Ectodermal cell (in vitro differentiated cells): ENCODE data around the gene MEGF8.

Experiments
- H3K27ac ChIP-seq: 2 replicates; pipeline ENCODE4 v1.7.0; 2013; ENCODE audit warnings: mild to moderate bottlenecking, low read depth, low read length; ENCODE audit not compliant: insufficient read depth, poor library complexity, severe bottlenecking
- H3K27me3 ChIP-seq: 2 replicates; pipeline ENCODE4 v1.7.0; 2013; ENCODE audit warnings: mild to moderate bottlenecking, low read length; ENCODE audit not compliant: insufficient read depth, control insufficient read depth, poor library complexity, severe bottlenecking
- H3K36me3 ChIP-seq: one replicate; pipeline ENCODE4 v1.7.0; 2013; ENCODE audit warnings: low read length; ENCODE audit not compliant: control insufficient read depth, insufficient read depth
- H3K4me1 ChIP-seq: one replicate; pipeline ENCODE4 v1.7.0; 2013; ENCODE audit warnings: low read length; ENCODE audit not compliant: control insufficient read depth, insufficient read depth
- H3K4me3 ChIP-seq: 2 replicates; pipeline ENCODE4 v1.7.0; 2013; ENCODE audit warnings: low read depth, low read length, control low read depth; ENCODE audit not compliant: insufficient read depth
- H3K9me3 ChIP-seq: 2 replicates; pipeline ENCODE4 v1.7.0; 2013; ENCODE audit warnings: mild to moderate bottlenecking, low read length, moderate library complexity; ENCODE audit not compliant: control insufficient read depth
- WGBS, 2 experiments: methylation state at CpG; one replicate each; pipeline ENCODE4 v1.1.7; 2013; ENCODE audit warnings: missing lambda C conversion rate in 2 of 2; 5-methylcytosine and 5-hydroxymethylcytosine counted together

Gene MEGF8

DNA sequence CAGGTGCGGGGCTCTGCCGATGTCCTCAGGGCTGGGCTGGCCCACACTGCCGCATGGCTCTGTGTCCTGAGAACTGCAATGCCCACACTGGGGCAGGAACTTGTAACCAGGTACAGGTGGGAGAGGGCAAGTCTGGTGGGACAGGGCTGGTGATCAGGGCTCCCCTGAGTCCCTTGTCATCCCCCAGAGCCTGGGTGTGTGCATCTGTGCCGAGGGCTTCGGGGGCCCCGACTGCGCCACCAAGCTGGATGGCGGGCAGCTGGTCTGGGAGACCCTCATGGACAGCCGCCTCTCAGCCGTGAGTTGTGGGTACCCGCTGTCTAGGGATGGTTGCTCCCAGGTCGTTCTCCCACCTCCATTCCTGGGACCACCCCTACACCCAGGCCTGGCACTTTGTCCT is 30.5 kb downstream of the MEGF8 start:
- WGBS, 2 experiments: 95% methylated on average over 12 of the region's 12 CpGs
- no peaks in the 10 kb centered on the region for H3K27me3 ChIP-seq
- peaks cover 15% of the 10 kb centered on the region for H3K4me1 ChIP-seq
- H3K4me3 ChIP-seq: no peak overlapping the region
- H3K9me3 ChIP-seq: no peaks in the 10 kb centered on the region
- H3K27ac ChIP-seq: no peak overlapping the region
- H3K36me3 ChIP-seq: peaks cover 7% of the 10 kb centered on the region

DNA sequence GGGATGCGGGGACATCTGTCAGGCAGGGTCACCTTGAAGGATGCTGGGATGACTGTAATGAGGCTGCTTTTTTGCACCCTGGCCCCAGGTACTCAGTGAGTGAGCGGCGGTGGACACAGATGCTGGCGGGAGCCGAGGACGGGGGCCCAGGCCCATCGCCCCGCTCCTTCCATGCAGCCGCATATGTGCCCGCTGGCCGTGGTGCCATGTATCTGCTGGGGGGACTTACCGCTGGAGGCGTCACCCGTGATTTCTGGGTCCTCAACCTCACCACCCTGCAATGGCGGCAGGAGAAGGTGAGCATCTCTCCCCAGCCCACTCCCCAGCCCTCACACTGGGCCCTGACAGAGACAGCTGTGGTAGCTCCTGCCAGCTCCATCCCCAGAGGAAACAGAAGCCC is 31.3 kb downstream of the MEGF8 start:
- H3K27me3 ChIP-seq: no peaks in the 10 kb centered on the region
- WGBS, 2 experiments: 95 to 98% methylated on average over 15 of the region's 15 CpGs
- no peak overlapping the region for H3K27ac ChIP-seq
- no peak overlapping the region for H3K4me3 ChIP-seq
- peaks cover 16% of the 10 kb centered on the region for H3K4me1 ChIP-seq
- peaks cover 7% of the 10 kb centered on the region for H3K36me3 ChIP-seq
- H3K9me3 ChIP-seq: no peaks in the 10 kb centered on the region

DNA sequence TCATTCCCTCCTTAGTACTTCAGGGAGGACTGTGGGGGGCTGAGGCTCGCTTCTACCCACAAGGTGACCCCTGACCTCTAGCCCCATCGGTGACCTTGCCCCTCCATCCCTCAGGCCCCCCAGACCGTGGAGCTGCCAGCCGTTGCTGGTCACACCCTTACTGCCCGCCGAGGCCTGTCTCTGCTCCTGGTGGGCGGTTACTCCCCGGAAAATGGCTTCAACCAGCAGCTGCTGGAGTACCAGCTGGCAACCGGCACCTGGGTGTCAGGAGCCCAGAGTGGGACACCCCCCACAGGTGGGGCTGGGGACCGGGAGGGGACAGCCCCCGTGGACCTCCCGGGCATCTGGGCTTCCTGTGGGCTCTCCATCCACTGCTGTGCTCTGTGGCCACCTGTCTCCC is 31.9 kb downstream of the MEGF8 start:
- no peak overlapping the region for H3K4me3 ChIP-seq
- no peaks in the 10 kb centered on the region for H3K9me3 ChIP-seq
- H3K4me1 ChIP-seq: peaks cover 15% of the 10 kb centered on the region
- peaks cover 7% of the 10 kb centered on the region for H3K36me3 ChIP-seq
- 93 to 95% methylated on average over 12 of the region's 12 CpGs for WGBS, 2 experiments
- no peak overlapping the region for H3K27ac ChIP-seq
- no peaks in the 10 kb centered on the region for H3K27me3 ChIP-seq

DNA sequence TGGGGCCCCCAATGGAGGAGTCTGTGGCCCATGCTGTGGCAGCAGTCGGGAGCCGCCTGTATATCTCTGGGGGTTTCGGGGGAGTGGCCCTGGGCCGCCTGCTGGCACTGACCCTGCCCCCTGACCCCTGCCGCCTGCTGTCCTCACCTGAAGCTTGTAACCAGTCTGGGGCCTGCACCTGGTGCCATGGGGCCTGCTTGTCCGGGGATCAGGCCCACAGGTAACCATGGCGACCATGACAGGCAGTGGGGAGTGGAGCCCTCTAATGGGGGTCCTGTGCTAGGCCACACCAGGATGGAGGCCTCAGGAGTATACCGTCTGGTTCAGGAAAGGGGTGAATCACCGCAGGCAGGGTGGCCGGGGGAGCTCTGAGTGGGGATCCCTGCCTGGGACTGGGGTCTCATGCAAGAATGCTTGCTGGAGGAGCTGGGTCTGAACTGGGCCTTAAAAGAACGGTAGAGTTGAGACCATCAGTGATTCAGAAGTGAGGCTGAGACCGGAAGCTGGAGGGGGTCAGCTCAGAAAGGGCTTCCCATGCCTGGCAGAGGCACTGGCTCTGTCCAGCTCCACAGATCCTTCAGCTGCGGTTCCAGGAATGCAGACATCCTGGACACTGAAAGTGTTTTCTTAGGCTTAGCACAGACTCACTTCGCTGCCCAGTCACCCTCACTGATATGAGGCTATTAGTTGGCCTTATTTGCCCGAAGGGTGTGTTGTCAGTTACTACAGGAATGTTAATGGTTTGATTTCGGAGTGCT is 35.5 kb downstream of the MEGF8 start:
- Histone ChIP-seq H3K36me3 (peaks cover 5% of the 10 kb centered on the region), H3K4me3 (no peak overlapping the region), H3K4me1 (peaks cover 8% of the 10 kb centered on the region), H3K27ac (no peak overlapping the region), H3K27me3 (no peaks in the 10 kb centered on the region), H3K9me3 (no peaks in the 10 kb centered on the region)
- 83 to 85% methylated on average over 16 of the region's 16 CpGs for WGBS, 2 experiments

DNA sequence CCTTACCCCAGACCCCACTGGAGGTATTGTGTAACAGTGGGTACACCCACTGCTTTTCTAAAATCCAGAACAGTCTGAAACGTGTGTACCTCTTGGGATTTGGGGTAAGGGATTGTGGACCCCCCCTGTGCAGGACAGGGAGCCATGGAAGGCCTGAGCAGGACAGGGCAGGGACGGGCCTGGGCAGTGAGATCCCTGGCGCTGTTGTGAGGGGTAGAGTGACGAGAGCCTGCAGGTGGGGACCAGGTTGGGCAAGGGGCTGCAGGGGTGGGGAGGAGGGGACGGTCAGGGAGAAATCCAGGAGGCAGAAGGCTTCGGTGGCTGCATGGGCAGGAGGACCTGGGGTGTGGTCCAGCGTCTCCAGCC is 36.1 kb downstream of the MEGF8 start:
- H3K27ac ChIP-seq: no peak overlapping the region
- no peak overlapping the region for H3K4me3 ChIP-seq
- H3K4me1 ChIP-seq: peaks cover 8% of the 10 kb centered on the region
- H3K27me3 ChIP-seq: no peaks in the 10 kb centered on the region
- no peaks in the 10 kb centered on the region for H3K9me3 ChIP-seq
- 93 to 96% methylated on average over 7 of the region's 7 CpGs for WGBS, 2 experiments
- peaks cover under 1% of the 10 kb centered on the region for H3K36me3 ChIP-seq

DNA sequence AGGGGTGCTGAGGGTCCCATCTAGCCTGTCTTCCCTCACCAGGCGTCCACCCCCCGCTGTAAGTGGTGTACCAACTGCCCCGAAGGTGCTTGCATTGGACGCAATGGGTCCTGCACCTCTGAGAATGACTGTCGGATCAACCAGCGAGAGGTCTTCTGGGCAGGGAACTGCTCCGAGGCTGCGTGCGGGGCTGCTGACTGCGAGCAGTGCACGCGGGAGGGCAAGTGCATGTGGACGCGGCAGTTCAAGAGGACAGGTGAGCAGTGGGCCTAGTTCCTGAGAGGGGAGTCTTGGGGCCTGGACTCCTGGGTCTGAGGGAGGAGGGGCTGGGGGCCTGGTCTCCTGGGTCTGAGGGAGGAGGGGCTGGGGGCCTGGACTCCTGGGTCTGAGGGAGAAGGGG is 36.9 kb downstream of the MEGF8 start:
- Histone ChIP-seq H3K36me3 (no peaks in the 10 kb centered on the region), H3K9me3 (no peaks in the 10 kb centered on the region), H3K27me3 (no peaks in the 10 kb centered on the region), H3K4me1 (peaks cover 8% of the 10 kb centered on the region), H3K4me3 (no peak overlapping the region), H3K27ac (no peak overlapping the region)
- 90 to 93% methylated on average over 14 of the region's 14 CpGs for WGBS, 2 experiments

DNA sequence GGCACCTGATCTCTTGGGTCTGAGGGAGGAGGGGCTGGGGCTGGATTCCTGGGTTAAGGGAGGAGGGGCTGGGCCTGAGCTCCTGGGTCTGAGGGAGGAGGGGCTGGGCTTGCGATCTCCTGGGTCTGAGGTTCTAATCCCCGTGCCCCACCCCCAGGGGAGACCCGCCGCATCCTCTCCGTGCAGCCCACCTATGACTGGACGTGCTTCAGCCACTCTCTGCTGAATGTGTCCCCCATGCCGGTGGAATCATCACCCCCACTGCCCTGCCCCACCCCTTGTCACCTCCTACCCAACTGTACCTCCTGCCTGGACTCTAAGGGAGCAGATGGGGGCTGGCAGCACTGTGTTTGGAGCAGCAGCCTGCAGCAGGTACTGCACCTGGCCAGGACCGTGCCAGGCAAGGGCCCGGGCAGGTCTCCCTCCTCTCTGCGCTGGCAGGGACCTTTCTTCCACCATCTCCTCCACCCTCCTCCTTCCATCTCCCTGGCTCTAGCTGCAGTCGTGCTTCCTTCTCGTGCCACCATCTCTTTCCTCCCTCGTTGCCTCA is 37.5 kb downstream of the MEGF8 start:
- Histone ChIP-seq H3K9me3 (no peaks in the 10 kb centered on the region), H3K27ac (no peak overlapping the region), H3K4me3 (no peak overlapping the region), H3K36me3 (no peaks in the 10 kb centered on the region), H3K27me3 (no peaks in the 10 kb centered on the region), H3K4me1 (peaks cover 8% of the 10 kb centered on the region)
- WGBS, 2 experiments: 84 to 88% methylated on average over 13 of the region's 13 CpGs

DNA sequence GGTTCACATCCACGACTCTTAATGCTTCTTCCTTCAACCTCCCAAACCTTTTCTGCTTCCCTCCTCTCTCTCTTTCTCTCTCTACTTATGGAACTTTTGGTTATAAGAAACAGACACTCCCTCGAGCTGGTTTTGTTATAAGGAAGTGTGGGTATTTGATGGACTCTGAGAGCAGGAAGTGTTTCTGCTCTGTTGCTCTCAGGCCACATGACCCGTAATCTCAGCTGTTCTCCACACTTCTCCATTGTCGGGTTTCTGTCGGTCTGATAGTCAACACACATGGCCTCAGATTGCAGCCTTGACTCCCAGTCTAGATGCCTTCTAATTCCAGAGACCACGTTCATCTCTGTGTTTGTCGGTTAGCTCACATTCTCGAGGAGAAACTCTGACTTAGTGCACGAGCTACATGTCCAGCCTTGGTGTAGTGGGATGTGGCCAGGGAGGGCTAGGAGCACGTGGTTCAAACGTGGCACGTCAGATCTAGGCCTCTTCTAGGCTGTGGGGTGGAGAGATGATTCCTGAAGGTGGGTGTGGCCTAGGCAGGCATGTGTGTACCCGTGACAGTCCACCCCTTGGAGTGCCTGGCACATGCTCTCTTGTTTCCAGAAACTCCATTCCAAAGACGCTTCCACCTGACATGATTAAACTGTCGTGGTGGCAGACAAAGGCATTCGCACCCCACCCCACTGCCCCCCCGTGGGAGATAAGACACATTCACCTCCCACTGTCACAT is 38.3 kb downstream of the MEGF8 start:
- Histone ChIP-seq H3K27me3 (no peaks in the 10 kb centered on the region), H3K36me3 (no peaks in the 10 kb centered on the region), H3K27ac (no peak overlapping the region), H3K4me1 (peaks cover 8% of the 10 kb centered on the region), H3K9me3 (no peaks in the 10 kb centered on the region), H3K4me3 (no peak overlapping the region)
- 90 to 94% methylated on average over 16 to 17 of the region's 17 CpGs for WGBS, 2 experiments

DNA sequence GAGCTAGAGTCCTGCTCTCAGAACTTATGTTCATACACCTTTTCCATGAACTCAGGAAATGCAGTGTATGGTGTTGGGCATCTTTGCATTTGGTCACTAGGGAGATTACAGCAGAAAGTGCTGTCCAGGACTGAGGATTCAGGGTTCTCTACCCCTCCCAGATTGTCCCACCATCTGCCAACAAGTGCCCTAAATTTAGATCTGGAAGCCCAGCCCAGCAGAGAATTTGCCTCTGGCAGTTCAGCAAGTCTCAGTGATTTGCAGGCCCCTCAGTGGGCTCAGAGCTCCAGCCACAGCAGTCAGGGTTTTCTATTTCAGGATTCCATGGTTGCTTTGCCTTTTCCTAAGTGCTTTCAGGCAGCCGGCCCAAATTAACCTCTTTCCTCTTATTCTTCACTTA is 41.2 kb downstream of the MEGF8 start:
- H3K27ac ChIP-seq: no peak overlapping the region
- no peaks in the 10 kb centered on the region for H3K36me3 ChIP-seq
- no peak overlapping the region for H3K4me3 ChIP-seq
- H3K9me3 ChIP-seq: no peaks in the 10 kb centered on the region
- WGBS, 2 experiments: 89% methylated on average over 1 of the region's 1 CpG
- peaks cover 11% of the 10 kb centered on the region for H3K4me1 ChIP-seq
- no peaks in the 10 kb centered on the region for H3K27me3 ChIP-seq

DNA sequence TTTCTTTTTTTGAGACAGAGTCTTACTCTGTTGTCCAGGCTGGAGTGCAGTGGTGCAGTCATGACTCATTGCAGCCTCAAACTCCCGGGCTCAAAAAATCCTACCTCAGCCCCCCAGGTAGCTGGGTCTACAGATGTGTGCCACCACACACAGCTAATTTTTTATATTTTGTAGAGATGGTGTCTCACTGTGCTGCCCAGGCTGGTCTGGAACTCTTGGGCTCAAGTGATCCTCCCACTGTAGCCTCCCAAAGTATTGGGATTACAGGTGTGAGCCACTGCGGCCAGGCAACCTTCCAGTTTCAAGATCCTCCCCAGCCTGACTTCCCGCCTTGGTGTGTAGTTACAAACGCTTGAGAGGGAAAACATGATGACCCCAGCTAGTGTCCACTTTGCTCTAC is 42.5 kb downstream of the MEGF8 start:
- Histone ChIP-seq H3K4me1 (peaks cover 11% of the 10 kb centered on the region), H3K27ac (no peak overlapping the region), H3K9me3 (no peaks in the 10 kb centered on the region), H3K27me3 (no peaks in the 10 kb centered on the region), H3K36me3 (no peaks in the 10 kb centered on the region), H3K4me3 (no peak overlapping the region)
- 77 to 78% methylated on average over 4 of the region's 4 CpGs for WGBS, 2 experiments
